Upper lobe of right lung (tissue), 1 donor: ENCODE data around the gene TMTC1. TPM values are rescaled to one million over a fixed set of nuclear protein-coding genes. Genes with fewer than 3 reads are reported as not detected.
"Not testable (repeated sequence)": the region's sequence is repeated elsewhere in the genome, so short reads cannot be mapped to it uniquely, and the experiment has no call there.

Experiments used
- ATAC-seq: fragments of 200-7000 bp; cut with Tn5 transposase; one replicate; pipeline ENCODE4 v1.9.1; 2020; ENCODE audit warnings: mild to moderate bottlenecking, moderate library complexity
- DNase-seq: peaks from one replicate; pipeline ENCODE4 v3.0.0-alpha.2; 2020
- H3K27ac ChIP-seq: fragments of 200-600 bp; one replicate; pipeline ENCODE4 v1.8.0; 2022
- H3K27me3 ChIP-seq: fragments of 200-600 bp; one replicate; pipeline ENCODE4 v1.8.0; 2022; ENCODE audit warnings: mild to moderate bottlenecking
- H3K36me3 ChIP-seq: fragments of 200-600 bp; one replicate; pipeline ENCODE4 v1.8.0; 2022
- H3K4me1 ChIP-seq: fragments of 200-600 bp; one replicate; pipeline ENCODE4 v1.8.0; 2022
- H3K4me3 ChIP-seq: fragments of 200-600 bp; one replicate; pipeline ENCODE4 v1.8.0; 2022; ENCODE audit warnings: mild to moderate bottlenecking
- H3K9me3 ChIP-seq: fragments of 200-600 bp; one replicate; pipeline ENCODE4 v1.8.0; 2022
- intact Hi-C: fragments of 100-400 bp; cut with DNase I; formaldehyde crosslinking; loops from one replicate; pipeline ENCODE4 v1.11.0; 2022
- total RNA-seq: library from RNA; stranded (reverse); fragmentation: NEBNext Ultra II Directional; extraction: Animal tissue kit (Norgen Biotek cat#: 25700); gene quantifications from one replicate; pipeline ENCODE4 v1.2.1, GENCODE V29; 2021
- TF ChIP-seq, protein P1 (sequence below): fragments of 200-600 bp; IDR thresholded peaks from one replicate; pipeline ENCODE4 v1.8.0; 2022; ENCODE audit warnings: antibody characterized with exemption
- donor health status: DM: no; HTN: yes; CAD: no; lungs with severe emphysema.

TMTC1 gene
- total RNA-seq, 1 donor from 2014 or later: 37.4 TPM

DNA sequence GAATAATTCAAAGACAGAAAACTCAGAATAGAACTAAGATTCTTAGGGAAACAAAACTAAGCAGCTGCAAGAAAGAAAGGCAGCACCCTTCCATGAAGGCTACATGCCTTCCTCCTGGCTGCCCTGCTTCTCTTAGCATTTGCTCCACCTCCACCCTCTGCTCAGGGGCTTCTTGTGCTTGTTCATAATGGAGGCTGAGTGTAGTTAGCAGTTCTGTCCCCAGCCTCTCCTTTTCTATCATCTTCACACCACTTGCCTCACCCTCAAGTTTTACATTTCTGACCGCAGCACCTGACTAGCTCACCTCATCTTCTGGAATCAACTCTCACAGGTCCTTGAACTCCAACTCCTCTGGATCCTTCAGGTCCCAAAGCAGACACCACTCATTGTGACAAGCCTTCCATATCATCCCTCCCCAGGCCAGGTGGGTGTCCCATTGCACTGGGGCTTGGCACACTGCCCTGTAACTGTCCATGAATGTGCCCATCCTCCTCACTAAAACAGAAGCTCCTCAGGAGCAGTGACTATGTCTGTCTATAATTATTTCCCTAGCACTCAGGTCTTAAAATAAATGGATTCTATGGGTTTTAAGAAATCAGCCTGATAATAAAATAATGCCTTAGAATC lies 139.1 kb downstream of the TMTC1 start:
- no peak for DNase-seq
- no peaks in the 10 kb centered on the region for H3K4me1 ChIP-seq

DNA sequence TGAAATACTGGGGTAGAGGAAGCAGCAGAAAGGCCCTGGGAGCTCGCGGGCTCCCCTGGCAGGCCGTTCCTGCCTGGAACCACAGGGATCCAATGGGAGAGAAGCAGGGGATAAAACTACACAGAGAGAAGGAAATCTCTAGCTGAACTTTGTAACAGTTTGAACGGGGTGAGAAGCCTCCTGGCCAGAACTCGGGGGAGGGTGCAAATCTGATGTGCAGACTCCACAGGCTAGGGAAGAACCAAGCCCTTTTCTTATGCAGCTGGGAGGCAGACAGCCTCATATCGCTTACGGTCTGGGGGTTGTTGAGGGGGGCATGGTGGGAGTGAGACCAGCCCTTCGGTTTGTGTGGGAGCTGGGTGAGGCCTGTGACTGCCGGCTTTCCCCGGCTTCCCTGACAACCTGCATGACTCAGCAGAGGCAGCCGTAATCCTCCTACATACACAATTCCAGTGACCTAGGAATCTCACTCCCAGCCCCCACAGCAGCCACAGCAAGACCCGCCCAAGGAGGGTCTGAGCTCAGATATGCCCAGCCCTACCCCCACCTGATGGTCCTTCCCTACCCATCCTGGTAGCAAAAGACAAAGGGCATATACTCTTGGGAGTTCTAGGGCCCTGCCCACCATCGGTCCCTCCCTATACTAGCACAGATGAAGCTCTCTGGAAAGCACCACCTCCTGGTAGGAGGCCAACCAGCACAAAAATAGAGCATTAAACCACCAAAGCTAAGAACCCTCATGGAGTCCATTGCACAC lies 143.0 kb downstream of the TMTC1 start:
- Histone ChIP-seq H3K4me3 (no peak overlapping the region), H3K36me3 (no peaks in the 10 kb centered on the region), H3K4me1 (no peaks in the 10 kb centered on the region), H3K9me3 (no peaks in the 10 kb centered on the region), H3K27ac (no peak overlapping the region), H3K27me3 (no peaks in the 10 kb centered on the region)
- intact Hi-C loops: no loop called here
- DNase-seq (no peak), ATAC-seq (no peak)
- TF ChIP-seq, protein P1, sequence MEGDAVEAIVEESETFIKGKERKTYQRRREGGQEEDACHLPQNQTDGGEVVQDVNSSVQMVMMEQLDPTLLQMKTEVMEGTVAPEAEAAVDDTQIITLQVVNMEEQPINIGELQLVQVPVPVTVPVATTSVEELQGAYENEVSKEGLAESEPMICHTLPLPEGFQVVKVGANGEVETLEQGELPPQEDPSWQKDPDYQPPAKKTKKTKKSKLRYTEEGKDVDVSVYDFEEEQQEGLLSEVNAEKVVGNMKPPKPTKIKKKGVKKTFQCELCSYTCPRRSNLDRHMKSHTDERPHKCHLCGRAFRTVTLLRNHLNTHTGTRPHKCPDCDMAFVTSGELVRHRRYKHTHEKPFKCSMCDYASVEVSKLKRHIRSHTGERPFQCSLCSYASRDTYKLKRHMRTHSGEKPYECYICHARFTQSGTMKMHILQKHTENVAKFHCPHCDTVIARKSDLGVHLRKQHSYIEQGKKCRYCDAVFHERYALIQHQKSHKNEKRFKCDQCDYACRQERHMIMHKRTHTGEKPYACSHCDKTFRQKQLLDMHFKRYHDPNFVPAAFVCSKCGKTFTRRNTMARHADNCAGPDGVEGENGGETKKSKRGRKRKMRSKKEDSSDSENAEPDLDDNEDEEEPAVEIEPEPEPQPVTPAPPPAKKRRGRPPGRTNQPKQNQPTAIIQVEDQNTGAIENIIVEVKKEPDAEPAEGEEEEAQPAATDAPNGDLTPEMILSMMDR: no peak

More for the DNA sequence above, 139.1 kb downstream of the TMTC1 start:
- intact Hi-C loops: no loop called here
- no peak for ATAC-seq
- H3K27me3 ChIP-seq: no peaks in the 10 kb centered on the region
- no peak overlapping the region for H3K4me3 ChIP-seq
- H3K9me3 ChIP-seq: no peaks in the 10 kb centered on the region
- TF ChIP-seq, protein P1: no peak
- H3K27ac ChIP-seq: no peak overlapping the region
- no peaks in the 10 kb centered on the region for H3K36me3 ChIP-seq

DNA sequence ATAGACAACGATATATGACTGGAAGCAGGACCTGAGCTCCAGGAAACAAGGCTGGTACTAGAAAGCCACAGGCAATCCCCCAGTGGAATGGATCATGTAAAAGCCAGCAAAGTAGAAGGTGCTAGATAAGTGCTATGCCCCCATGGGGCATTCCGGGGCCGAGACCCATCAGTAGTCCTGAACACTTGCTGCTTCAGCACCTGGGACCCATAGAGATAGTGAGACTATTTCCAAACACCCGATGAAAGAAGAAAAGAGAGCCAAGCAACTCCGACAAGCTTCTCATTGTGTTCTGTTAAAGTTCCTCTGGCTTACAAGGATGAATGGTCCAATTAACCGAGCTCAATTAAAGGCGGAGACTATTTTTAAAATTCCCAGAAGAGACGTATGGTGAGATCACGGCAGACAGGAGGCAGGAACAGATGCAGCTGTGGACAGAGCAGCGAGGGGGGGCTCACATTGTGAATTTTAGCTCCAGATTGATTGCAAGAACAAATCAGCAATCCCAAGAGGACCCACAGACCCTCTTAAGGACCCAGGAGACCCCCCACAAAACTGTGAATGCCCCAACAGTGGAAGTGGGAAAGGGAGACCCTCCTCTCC lies 143.7 kb downstream of the TMTC1 start:
- intact Hi-C loops: no loop called here
- Histone ChIP-seq H3K36me3 (no peaks in the 10 kb centered on the region), H3K4me3 (no peak overlapping the region), H3K27ac (no peak overlapping the region), H3K27me3 (no peaks in the 10 kb centered on the region), H3K9me3 (no peaks in the 10 kb centered on the region), H3K4me1 (no peaks in the 10 kb centered on the region)
- ATAC-seq (no peak), DNase-seq (no peak)
- TF ChIP-seq, protein P1: no peak

DNA sequence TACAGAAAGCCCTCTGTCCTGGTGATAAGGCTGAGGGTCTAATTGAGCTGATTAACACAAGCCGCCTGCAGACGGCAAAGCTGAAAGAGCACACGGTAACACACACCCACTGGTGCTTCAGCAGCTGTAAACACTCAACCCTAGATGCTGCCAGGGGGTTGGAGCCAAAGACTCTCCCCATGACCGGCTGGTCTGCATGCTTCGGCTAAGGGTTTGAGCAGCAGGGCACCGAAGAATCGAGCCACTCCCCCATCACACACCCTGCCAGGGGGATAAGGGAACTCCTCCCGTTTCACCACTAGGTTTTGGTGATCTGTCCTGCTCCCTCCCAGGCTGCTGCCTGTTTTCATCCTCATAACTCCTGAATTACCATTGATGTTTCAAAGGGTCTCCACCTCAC lies 145.2 kb downstream of the TMTC1 start:
- Histone ChIP-seq H3K27me3 (no peaks in the 10 kb centered on the region), H3K9me3 (no peaks in the 10 kb centered on the region), H3K36me3 (no peaks in the 10 kb centered on the region), H3K4me1 (no peaks in the 10 kb centered on the region), H3K4me3 (no peak overlapping the region), H3K27ac (no peak overlapping the region)
- intact Hi-C loops: no loop called here
- ATAC-seq: no peak
- no peak for DNase-seq
- TF ChIP-seq, protein P1: no peak

DNA sequence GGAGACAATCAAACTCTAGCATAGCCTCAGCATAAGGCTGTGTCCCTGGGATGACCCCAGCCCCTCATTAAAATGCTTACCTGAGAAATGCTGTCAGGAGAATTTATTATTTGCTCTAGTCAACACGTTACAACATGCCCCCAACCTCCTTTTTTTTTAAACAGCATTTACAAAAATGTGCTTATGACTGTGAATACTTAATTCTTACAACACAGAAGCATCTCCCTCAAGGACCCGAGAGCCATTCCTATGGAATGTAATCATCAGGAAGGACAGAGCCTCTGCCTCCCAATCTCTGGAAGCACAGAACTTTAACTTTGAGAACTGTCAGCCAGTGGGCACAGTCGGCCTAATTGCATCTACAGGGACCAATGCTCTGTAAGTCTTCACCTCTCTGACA lies 149.7 kb downstream of the TMTC1 start:
- ATAC-seq (no peak), DNase-seq (no peak)
- no peaks in the 10 kb centered on the region for H3K9me3 ChIP-seq
- TF ChIP-seq, protein P1: no peak
- intact Hi-C loops: no loop called here
- H3K4me3 ChIP-seq: no peak overlapping the region
- no peak overlapping the region for H3K27ac ChIP-seq
- H3K4me1 ChIP-seq: no peaks in the 10 kb centered on the region
- no peaks in the 10 kb centered on the region for H3K36me3 ChIP-seq
- H3K27me3 ChIP-seq: no peaks in the 10 kb centered on the region

DNA sequence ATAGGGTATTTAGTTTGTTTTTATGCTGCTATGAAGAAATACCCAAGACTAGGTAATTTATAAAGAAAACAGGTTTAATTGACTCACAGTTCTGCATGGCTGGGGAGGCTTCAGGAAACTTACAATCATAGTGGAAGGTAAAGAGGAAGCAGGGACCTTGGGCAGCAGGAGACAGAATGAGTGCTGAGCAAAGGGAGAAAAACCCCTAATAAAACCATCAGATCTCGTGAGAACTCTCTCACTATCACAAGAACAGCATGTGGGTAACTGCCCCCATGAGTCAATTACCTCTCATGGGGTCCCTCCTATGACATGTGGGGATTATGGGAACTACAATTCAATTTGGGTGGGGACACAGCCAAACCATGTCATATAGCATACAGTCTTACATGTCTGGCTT lies 153.6 kb downstream of the TMTC1 start:
- intact Hi-C loops, ATAC-seq, H3K4me3 ChIP-seq, H3K27me3 ChIP-seq, H3K27ac ChIP-seq, H3K4me1 ChIP-seq, H3K9me3 ChIP-seq, H3K36me3 ChIP-seq, DNase-seq: not testable (repeated sequence)
